GM12891 (cell line): ENCODE data around the gene LRIG1.

ENCODE experiments used
- DNase-seq: peaks from one replicate; pipeline ENCODE4 v3.0.0; 2011; ENCODE audit warnings: low spot score; ENCODE audit not compliant: insufficient read length
- FAIRE-seq: peaks from 2 replicates; lab custom pipeline; 2011; peaks lifted over from hg19 to GRCh38; lab: Jason Lieb, UNC
- PAX5 ChIP-seq: IDR thresholded peaks from 2 replicates; pipeline ENCODE4 v1.6.1; 2011; ENCODE audit warnings: low read length, moderate library complexity, mild to moderate bottlenecking; ENCODE audit not compliant: insufficient read depth, severe bottlenecking
- POLR2A ChIP-seq: IDR thresholded peaks from 2 replicates; pipeline ENCODE4 v1.6.1; 2011; ENCODE audit warnings: low read depth, low read length, control low read depth
- POLR2AphosphoS5 ChIP-seq: IDR thresholded peaks from 2 replicates; pipeline ENCODE4 v1.6.1; 2011; ENCODE audit warnings: low read depth, low read length, control low read depth
- POU2F2 ChIP-seq: IDR thresholded peaks from 2 replicates; pipeline ENCODE4 v1.6.1; 2011; ENCODE audit warnings: low read depth, mild to moderate bottlenecking, control low read depth, low read length, moderate library complexity
- SPI1 ChIP-seq: IDR thresholded peaks from 2 replicates; pipeline ENCODE4 v1.6.1; 2011; ENCODE audit warnings: low read depth, low read length, control low read depth
- TAF1 ChIP-seq: IDR thresholded peaks from 2 replicates; pipeline ENCODE4 v1.6.1; 2011; ENCODE audit warnings: low read depth, low read length, control low read depth

Gene LRIG1

GRCh38 chr3:66414846-66415245 lies 86.0 kb downstream of the LRIG1 start:
- FAIRE-seq, result no peak
- no peak for DNase-seq
- TF ChIP-seq POLR2A, result no peak
- TF ChIP-seq PAX5, result no peak
- no peak for TF ChIP-seq POLR2AphosphoS5
- no peak for TF ChIP-seq POU2F2
- TF ChIP-seq TAF1, result no peak
- TF ChIP-seq SPI1, result no peak

GRCh38 chr3:66413151-66413751 lies 87.6 kb downstream of the LRIG1 start:
- TF ChIP-seq SPI1, result no peak
- TF ChIP-seq TAF1, result no peak
- TF ChIP-seq POU2F2, result no peak
- TF ChIP-seq PAX5, result no peak
- TF ChIP-seq POLR2AphosphoS5, result no peak
- TF ChIP-seq POLR2A, result no peak
- FAIRE-seq, result no peak
- DNase-seq, result no peak

GRCh38 chr3:66411961-66412887 lies 88.6 kb downstream of the LRIG1 start:
- DNase-seq (no peak), FAIRE-seq (peak; percentile 62)
- no peak for TF ChIP-seq POU2F2
- TF ChIP-seq SPI1, result no peak
- no peak for TF ChIP-seq PAX5
- TF ChIP-seq TAF1, result no peak

- DNase-seq (no peak), FAIRE-seq (peak; percentile 38)
- TF ChIP-seq SPI1 (no peak), POLR2A (no peak), PAX5 (no peak), POU2F2 (no peak), TAF1 (no peak), POLR2AphosphoS5 (no peak)
Measured at GRCh38 chr3:66411474-66411873, 89.3 kb downstream of the LRIG1 start.

- TF ChIP-seq POU2F2, result no peak
- no peak for TF ChIP-seq SPI1
- TF ChIP-seq TAF1, result no peak
- TF ChIP-seq POLR2AphosphoS5, result no peak
- TF ChIP-seq POLR2A, result no peak
- no peak for TF ChIP-seq PAX5
- FAIRE-seq, result no peak
- DNase-seq, result no peak
Measured at GRCh38 chr3:66410976-66411375, 89.8 kb downstream of the LRIG1 start.

- DNase-seq, result no peak
- FAIRE-seq, result no peak
Measured at GRCh38 chr3:66409771-66410754, 90.8 kb downstream of the LRIG1 start.

GRCh38 chr3:66407611-66408218 lies 93.1 kb downstream of the LRIG1 start:
- no peak for TF ChIP-seq POLR2AphosphoS5
- peak; percentile 41 for TF ChIP-seq PAX5
- FAIRE-seq (peak; percentile 84), DNase-seq (peak; percentile 89)

More at GRCh38 chr3:66409771-66410754, 90.8 kb downstream of the LRIG1 start:
- TF ChIP-seq PAX5, result no peak
- TF ChIP-seq POU2F2, result no peak
- no peak for TF ChIP-seq POLR2A
- TF ChIP-seq POLR2AphosphoS5, result no peak
- TF ChIP-seq TAF1, result no peak
- no peak for TF ChIP-seq SPI1

GRCh38 chr3:66406831-66407610 lies 93.8 kb downstream of the LRIG1 start:
- FAIRE-seq, result no peak
- DNase-seq, result no peak
- no peak for TF ChIP-seq POLR2AphosphoS5
- no peak for TF ChIP-seq PAX5
- TF ChIP-seq TAF1, result no peak
- no peak for TF ChIP-seq POU2F2
- TF ChIP-seq POLR2A, result no peak
- TF ChIP-seq SPI1, result no peak

- FAIRE-seq (no peak), DNase-seq (no peak)
- no peak for TF ChIP-seq POU2F2
- TF ChIP-seq TAF1, result no peak
- no peak for TF ChIP-seq PAX5
- TF ChIP-seq POLR2AphosphoS5, result no peak
Measured at GRCh38 chr3:66406163-66406562, 94.7 kb downstream of the LRIG1 start.
